HCT116 (cell line): Measurements from ENCODE around the gene ZMAT3. TPM values are rescaled to one million over a fixed set of nuclear protein-coding genes. Genes with fewer than 3 reads are reported as not detected.

Experiments used
- ATAC-seq: fragments of 200-7000 bp; cut with Tn5 transposase; 2 replicates; pipeline ENCODE4 v1.9.1; 2020; ENCODE audit warnings: mild to moderate bottlenecking, moderate library complexity
- BruUV-seq: library from RNA; stranded (reverse); fragments of 400-500 nt; replicated peaks from 2 replicates; lab custom pipeline; 2021; lab: Mats Ljungman, UMichigan
- CTCF ChIA-PET: fragments of 300-600 bp; sonication (Branson Sonifier 250); formaldehyde crosslinking; loops from one replicate; lab custom pipeline; 2021; ENCODE audit warnings: antibody characterized with exemption; lab: Charles Lee
- POLR2A ChIA-PET: fragments of 300-600, 350-600 bp; sonication (Branson Sonifier 250); formaldehyde crosslinking; loops from one replicate; lab custom pipeline; 2021; ENCODE audit warnings: antibody characterized with exemption; lab: Charles Lee
- RAD21 ChIA-PET, 2 experiments: fragments of 300-600 bp; sonication (Branson Sonifier 250); formaldehyde crosslinking; loops; one replicate each; lab custom pipeline; 2023; ENCODE audit warnings: low total read pairs in 2 of 2; ENCODE audit not compliant: uncharacterized antibody in 2 of 2, unreplicated experiment in 2 of 2, low non-redundant PET in 1 of 2; lab: Charles Lee
- DNase-seq: peaks from one replicate; pipeline ENCODE4 v3.0.0-alpha.2; 2010; ENCODE audit warnings: low read depth, low spot score
- H2AFZ ChIP-seq: fragments of 200-600 bp; shearing (Covaris generic), sonication (generic); 2 replicates; pipeline ENCODE4 v1.6.1; 2017; ENCODE audit warnings: low read depth, mixed run types, mixed read lengths, antibody characterized with exemption, low read length; ENCODE audit not compliant: poor library complexity, severe bottlenecking
- H3K27ac ChIP-seq: 2 replicates; pipeline ENCODE4 v1.5.1; 2012; ENCODE audit warnings: low read depth, low read length
- H3K27me3 ChIP-seq: fragments of 200-600 bp; sonication (generic); 2 replicates; pipeline ENCODE4 v1.6.1; 2016; ENCODE audit warnings: mixed run types, low read length, mixed read lengths; ENCODE audit not compliant: insufficient read depth
- H3K36me3 ChIP-seq, 2 experiments: fragments of 200-500 bp in 1 of 2; fragments of 200-600 bp in 1 of 2; sonication (Bioruptor generic) in 1 of 2; sonication (generic) in 1 of 2; 2 replicates each; pipeline versions ENCODE4 v1.5.1 to v1.6.1; 2014 to 2016; ENCODE audit warnings: low read length in 2 of 2, inconsistent platforms in 1 of 2, mixed read lengths in 1 of 2, mixed run types in 1 of 2; ENCODE audit not compliant: insufficient read depth in 2 of 2, control insufficient read depth in 1 of 2
- H3K4me1 ChIP-seq, 2 experiments: fragments of 200-600 bp in 1 of 2; sonication (generic) in 1 of 2; 2 replicates each; pipeline versions ENCODE4 v1.5.1 to v1.6.1; 2012 to 2017; ENCODE audit warnings: low read length in 2 of 2, inconsistent platforms in 1 of 2, mild to moderate bottlenecking in 1 of 2, mixed read lengths in 1 of 2, mixed run types in 1 of 2, moderate library complexity in 1 of 2; ENCODE audit not compliant: insufficient read depth in 2 of 2, control insufficient read depth in 1 of 2
- H3K4me2 ChIP-seq: fragments of 200-600 bp; sonication (generic); 2 replicates; pipeline ENCODE4 v1.6.1; 2017; ENCODE audit warnings: mixed run types, low read length, mixed read lengths
- H3K4me3 ChIP-seq, 2 experiments: fragments of 200-600 bp in 1 of 2; sonication (generic) in 1 of 2; replicated peaks in 1 of 2; 2 replicates each; pipeline ENCODE4 v1.5.1; 2011 to 2016; ENCODE audit warnings: low read length in 2 of 2, control low read depth in 1 of 2, low read depth in 1 of 2, mild to moderate bottlenecking in 1 of 2, mixed read lengths in 1 of 2, mixed run types in 1 of 2
- H3K79me2 ChIP-seq: fragments of 200-600 bp; sonication (generic); 2 replicates; pipeline ENCODE4 v1.6.1; 2017; ENCODE audit warnings: mild to moderate bottlenecking, mixed run types, low read length, moderate library complexity, mixed read lengths; ENCODE audit not compliant: insufficient read depth
- H3K9ac ChIP-seq: fragments of 200-600 bp; sonication (generic); 2 replicates; pipeline ENCODE4 v1.6.1; 2016; ENCODE audit warnings: low read length, mixed read lengths
- H3K9me2 ChIP-seq: fragments of 200-600 bp; sonication (generic), shearing (Covaris generic); 2 replicates; pipeline ENCODE4 v1.6.1; 2017; ENCODE audit warnings: mixed run types, mild to moderate bottlenecking, moderate library complexity; ENCODE audit not compliant: insufficient read depth
- H3K9me3 ChIP-seq, 2 experiments: fragments of 200-500 bp in 1 of 2; fragments of 200-600 bp in 1 of 2; sonication (Bioruptor generic) in 1 of 2; sonication (generic) in 1 of 2; 2 replicates each; pipeline ENCODE4 v1.6.1; 2014 to 2017; ENCODE audit warnings: low read length in 2 of 2, mixed read lengths in 2 of 2, inconsistent platforms in 1 of 2, low read depth in 1 of 2, mild to moderate bottlenecking in 1 of 2, mixed run types in 1 of 2, moderate library complexity in 1 of 2; ENCODE audit not compliant: control insufficient read depth in 1 of 2, insufficient read depth in 1 of 2
- H4K20me1 ChIP-seq: fragments of 200-600 bp; sonication (generic), shearing (Covaris generic); 2 replicates; pipeline ENCODE4 v1.6.1; 2017; ENCODE audit warnings: mixed run types, mild to moderate bottlenecking, moderate library complexity; ENCODE audit not compliant: insufficient read depth
- CBX3 ChIP-seq: IDR thresholded peaks from 2 replicates; pipeline ENCODE4 v1.6.1; 2012; ENCODE audit warnings: low read depth
- CEBPB ChIP-seq: IDR thresholded peaks from 2 replicates; pipeline ENCODE4 v1.6.1; 2012; ENCODE audit warnings: low read depth
- EZH2phosphoT487 ChIP-seq: fragments of 200-600 bp; IDR thresholded peaks from 2 replicates; pipeline ENCODE4 v1.6.1; 2018; ENCODE audit warnings: antibody characterized with exemption, borderline replicate concordance
- FOSL1 ChIP-seq: IDR thresholded peaks from 2 replicates; pipeline ENCODE4 v1.6.1; 2012; ENCODE audit warnings: low read depth
- JUND ChIP-seq: IDR thresholded peaks from 2 replicates; pipeline ENCODE4 v1.6.1; 2012
- POLR2A ChIP-seq: IDR thresholded peaks from 2 replicates; pipeline ENCODE4 v1.7.0; 2011; ENCODE audit warnings: borderline replicate concordance; ENCODE audit not compliant: insufficient read depth, insufficient read length; ENCODE audit errors: extremely low read depth
- POLR2AphosphoS5 ChIP-seq: IDR thresholded peaks from 2 replicates; pipeline ENCODE4 v1.6.1; 2011; ENCODE audit warnings: mild to moderate bottlenecking, low read depth, low read length, moderate library complexity
- REST ChIP-seq: IDR thresholded peaks from 2 replicates; pipeline ENCODE4 v1.6.1; 2012; ENCODE audit warnings: low read depth
- SIN3A ChIP-seq: IDR thresholded peaks from 2 replicates; pipeline ENCODE4 v1.6.1; 2012; ENCODE audit warnings: low read depth
- SRF ChIP-seq: IDR thresholded peaks from 2 replicates; pipeline ENCODE4 v1.6.1; 2012; ENCODE audit warnings: low read depth
- TCF7L2 ChIP-seq: IDR thresholded peaks from 2 replicates; pipeline ENCODE4 v1.7.0; 2011; ENCODE audit warnings: borderline replicate concordance, inconsistent platforms; ENCODE audit not compliant: insufficient read depth, insufficient read length; ENCODE audit errors: extremely low read depth
- YY1 ChIP-seq: IDR thresholded peaks from 2 replicates; pipeline ENCODE4 v1.6.1; 2011; ENCODE audit warnings: low read length, low read depth, moderate library complexity, mild to moderate bottlenecking; ENCODE audit not compliant: insufficient replicate concordance; ENCODE audit errors: extremely low read depth
- ZFX ChIP-seq: fragments of 450-650 bp; IDR thresholded peaks from 2 replicates; pipeline ENCODE4 v1.6.1; 2017
- ZNF274 ChIP-seq: fragments of 200-500 bp; sonication (Bioruptor generic); IDR thresholded peaks from 2 replicates; pipeline ENCODE4 v1.6.1; 2014; ENCODE audit warnings: mild to moderate bottlenecking, low read depth, low read length, inconsistent platforms
- intact Hi-C: fragments of 100-400 bp; cut with micrococcal nuclease; formaldehyde crosslinking; loops from 2 replicates; pipeline ENCODE4 v1.10.0; 2022
- total RNA-seq: library from RNA; stranded (reverse); gene quantifications from one replicate; pipeline ENCODE4 v1.2.1, GENCODE V29; 2021; ENCODE audit not compliant: unreplicated experiment
- TF ChIP-seq, protein P1 (sequence below): IDR thresholded peaks from 2 replicates; pipeline ENCODE4 v1.6.1; 2011; ENCODE audit warnings: mild to moderate bottlenecking, low read length, moderate library complexity; ENCODE audit not compliant: insufficient replicate concordance; ENCODE audit errors: extremely low read depth
- TF ChIP-seq, protein P2 (sequence below): IDR thresholded peaks from 2 replicates; pipeline ENCODE4 v1.6.1; 2012
- TF ChIP-seq, protein P3 (sequence below): IDR thresholded peaks from 2 replicates; pipeline ENCODE4 v1.6.1; 2012
- TF ChIP-seq, protein P4 (sequence below), 3 experiments: fragments of 200-600 bp in 1 of 3; sonication (generic) in 1 of 3; IDR thresholded peaks in 2 of 3; conservative IDR thresholded peaks in 1 of 3; 2 replicates each; pipeline ENCODE4 v1.5.1; 2012 to 2017; ENCODE audit warnings: low read depth in 2 of 3, low read length in 2 of 3, antibody characterized with exemption in 1 of 3, borderline replicate concordance in 1 of 3, control low read depth in 1 of 3, mild to moderate bottlenecking in 1 of 3, mixed read lengths in 1 of 3, mixed run types in 1 of 3, moderate library complexity in 1 of 3; ENCODE audit not compliant: insufficient read depth in 1 of 3

ZMAT3 gene
- total RNA-seq, 1 experiment from 2014 or later, result 12.1 TPM

GRCh38 chr3:179082416-179082815 is 10.8 kb upstream of the ZMAT3 start:
- no peak for DNase-seq
- CTCF ChIA-PET, result interaction anchor here (1.1 to 1.2 kb wide), 3 partner anchors 11 to 239 kb away, joined by 3 to 4 read pairs (median 3); partner anchors contain the start of gene ZMAT3
- POLR2A ChIA-PET, result no interaction called here

More at GRCh38 chr3:179082416-179082815, 10.8 kb upstream of the ZMAT3 start:
- TF ChIP-seq POLR2AphosphoS5 (no peak), POLR2A (no peak), SIN3A (no peak), ZNF274 (no peak), ZFX (no peak), TCF7L2 (no peak), CEBPB (no peak), EZH2phosphoT487 (no peak), SRF (no peak), FOSL1 (no peak), YY1 (no peak), REST (no peak), CBX3 (no peak), JUND (no peak)
- TF ChIP-seq, protein P1, sequence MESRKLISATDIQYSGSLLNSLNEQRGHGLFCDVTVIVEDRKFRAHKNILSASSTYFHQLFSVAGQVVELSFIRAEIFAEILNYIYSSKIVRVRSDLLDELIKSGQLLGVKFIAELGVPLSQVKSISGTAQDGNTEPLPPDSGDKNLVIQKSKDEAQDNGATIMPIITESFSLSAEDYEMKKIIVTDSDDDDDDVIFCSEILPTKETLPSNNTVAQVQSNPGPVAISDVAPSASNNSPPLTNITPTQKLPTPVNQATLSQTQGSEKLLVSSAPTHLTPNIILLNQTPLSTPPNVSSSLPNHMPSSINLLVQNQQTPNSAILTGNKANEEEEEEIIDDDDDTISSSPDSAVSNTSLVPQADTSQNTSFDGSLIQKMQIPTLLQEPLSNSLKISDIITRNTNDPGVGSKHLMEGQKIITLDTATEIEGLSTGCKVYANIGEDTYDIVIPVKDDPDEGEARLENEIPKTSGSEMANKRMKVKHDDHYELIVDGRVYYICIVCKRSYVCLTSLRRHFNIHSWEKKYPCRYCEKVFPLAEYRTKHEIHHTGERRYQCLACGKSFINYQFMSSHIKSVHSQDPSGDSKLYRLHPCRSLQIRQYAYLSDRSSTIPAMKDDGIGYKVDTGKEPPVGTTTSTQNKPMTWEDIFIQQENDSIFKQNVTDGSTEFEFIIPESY, result no peak
- TF ChIP-seq, protein P2, sequence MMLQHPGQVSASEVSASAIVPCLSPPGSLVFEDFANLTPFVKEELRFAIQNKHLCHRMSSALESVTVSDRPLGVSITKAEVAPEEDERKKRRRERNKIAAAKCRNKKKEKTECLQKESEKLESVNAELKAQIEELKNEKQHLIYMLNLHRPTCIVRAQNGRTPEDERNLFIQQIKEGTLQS, result no peak
- TF ChIP-seq, protein P3, sequence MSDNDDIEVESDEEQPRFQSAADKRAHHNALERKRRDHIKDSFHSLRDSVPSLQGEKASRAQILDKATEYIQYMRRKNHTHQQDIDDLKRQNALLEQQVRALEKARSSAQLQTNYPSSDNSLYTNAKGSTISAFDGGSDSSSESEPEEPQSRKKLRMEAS, result no peak
- TF ChIP-seq, protein P4, sequence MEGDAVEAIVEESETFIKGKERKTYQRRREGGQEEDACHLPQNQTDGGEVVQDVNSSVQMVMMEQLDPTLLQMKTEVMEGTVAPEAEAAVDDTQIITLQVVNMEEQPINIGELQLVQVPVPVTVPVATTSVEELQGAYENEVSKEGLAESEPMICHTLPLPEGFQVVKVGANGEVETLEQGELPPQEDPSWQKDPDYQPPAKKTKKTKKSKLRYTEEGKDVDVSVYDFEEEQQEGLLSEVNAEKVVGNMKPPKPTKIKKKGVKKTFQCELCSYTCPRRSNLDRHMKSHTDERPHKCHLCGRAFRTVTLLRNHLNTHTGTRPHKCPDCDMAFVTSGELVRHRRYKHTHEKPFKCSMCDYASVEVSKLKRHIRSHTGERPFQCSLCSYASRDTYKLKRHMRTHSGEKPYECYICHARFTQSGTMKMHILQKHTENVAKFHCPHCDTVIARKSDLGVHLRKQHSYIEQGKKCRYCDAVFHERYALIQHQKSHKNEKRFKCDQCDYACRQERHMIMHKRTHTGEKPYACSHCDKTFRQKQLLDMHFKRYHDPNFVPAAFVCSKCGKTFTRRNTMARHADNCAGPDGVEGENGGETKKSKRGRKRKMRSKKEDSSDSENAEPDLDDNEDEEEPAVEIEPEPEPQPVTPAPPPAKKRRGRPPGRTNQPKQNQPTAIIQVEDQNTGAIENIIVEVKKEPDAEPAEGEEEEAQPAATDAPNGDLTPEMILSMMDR (IDR thresholded peaks at IDR 0.05 in 2 of 3, conservative IDR thresholded peaks at IDR 0.05 in 1 of 3; ENCODE audit: borderline replicate concordance in 1 of 3, insufficient read depth in 1 of 3, low read depth in 2 of 3, low read length in 2 of 3), result no peak
- H2AFZ ChIP-seq, result no peak overlapping the region
- no peaks in the 10 kb centered on the region for H3K9me3 ChIP-seq
- no peak overlapping the region for H3K4me2 ChIP-seq
- no peaks in the 10 kb centered on the region for H3K9me2 ChIP-seq
- no peak for ATAC-seq
- H3K27me3 ChIP-seq, result no peaks in the 10 kb centered on the region
- H3K79me2 ChIP-seq, result no peaks in the 10 kb centered on the region
- H3K4me3 ChIP-seq, result no peak overlapping the region
- no TSS peak for BruUV-seq
- intact Hi-C loops, result no loop called here
- H3K36me3 ChIP-seq, result no peaks in the 10 kb centered on the region
- no peaks in the 10 kb centered on the region for H4K20me1 ChIP-seq
- no peaks in the 10 kb centered on the region for H3K4me1 ChIP-seq
- RAD21 ChIA-PET, result no interaction called here
- H3K27ac ChIP-seq, result no peak overlapping the region
- no peak overlapping the region for H3K9ac ChIP-seq
